GM12878 (cell line): Measurements from ENCODE around the gene XPNPEP1. TPM values are rescaled to one million over a fixed set of nuclear protein-coding genes. Genes with fewer than 3 reads are reported as not detected.

ENCODE experiments used
- ATAC-seq: fragments of 200-7000 bp; cut with Tn5 transposase; 3 replicates; pipeline ENCODE4 v1.9.1; 2020; ENCODE audit warnings: mild to moderate bottlenecking, moderate library complexity
- BruUV-seq: library from RNA; stranded (reverse); fragments of 400-500 nt; replicated peaks from 2 replicates; lab custom pipeline; 2021; lab: Mats Ljungman, UMichigan
- CTCF ChIA-PET: fragments of 300-600 bp; sonication (Branson Sonifier 250); formaldehyde crosslinking; extraction: SDS; loops from one replicate; lab custom pipeline; 2021; ENCODE audit warnings: inconsistent platforms; lab: Yijun Ruan, JAX
- POLR2A ChIA-PET: fragments of 350-600 bp; formaldehyde crosslinking; extraction: SDS; loops from one replicate; lab custom pipeline; 2021; ENCODE audit warnings: inconsistent platforms; lab: Charles Lee
- RAD21 ChIA-PET: fragments of 300-600 bp; sonication (Branson Sonifier 250); formaldehyde crosslinking; loops from one replicate; lab custom pipeline; 2023; ENCODE audit warnings: antibody characterized with exemption; ENCODE audit not compliant: unreplicated experiment; lab: Charles Lee
- SMC1A ChIA-PET: fragments of 300-600 bp; sonication (Branson Sonifier 250); formaldehyde crosslinking; loops from one replicate; lab custom pipeline; 2023; ENCODE audit not compliant: unreplicated experiment, uncharacterized antibody; lab: Charles Lee
- DNase-seq: peaks from one replicate; pipeline ENCODE4 v3.0.0-alpha.2; 2011; ENCODE audit warnings: low read depth, low spot score
- FAIRE-seq: peaks from 3 replicates; lab custom pipeline; 2011; peaks lifted over from hg19 to GRCh38; lab: Jason Lieb, UNC
- H2AFZ ChIP-seq: 2 replicates; pipeline ENCODE4 v1.6.0; 2011; ENCODE audit warnings: low read depth, low read length, control low read depth; ENCODE audit not compliant: control insufficient read depth
- H3K27ac ChIP-seq: 2 replicates; pipeline ENCODE4 v1.5.1; 2011; ENCODE audit warnings: control low read depth; ENCODE audit not compliant: control insufficient read depth, insufficient read depth
- H3K27me3 ChIP-seq, 2 experiments: replicated peaks in 1 of 2; 2 replicates each; pipeline versions ENCODE4 v1.6.0 to v1.6.1; 2011; ENCODE audit warnings: low read length in 1 of 2; ENCODE audit not compliant: control insufficient read depth in 2 of 2, insufficient read depth in 2 of 2
- H3K36me3 ChIP-seq, 2 experiments: 2 replicates each; pipeline ENCODE4 v1.5.1; 2011; ENCODE audit warnings: low read length in 1 of 2; ENCODE audit not compliant: control insufficient read depth in 2 of 2, insufficient read depth in 2 of 2
- H3K4me1 ChIP-seq: 2 replicates; pipeline ENCODE4 v1.6.1; 2011; ENCODE audit warnings: mild to moderate bottlenecking, low read length, moderate library complexity, mixed read lengths; ENCODE audit not compliant: control insufficient read depth, insufficient read depth
- H3K4me2 ChIP-seq: 2 replicates; pipeline ENCODE4 v1.6.0; 2011; ENCODE audit warnings: control low read depth; ENCODE audit not compliant: control insufficient read depth, insufficient read depth
- H3K4me3 ChIP-seq: fragments of 200-600 bp; sonication (generic); 2 replicates; pipeline ENCODE4 v1.5.1; 2016
- H3K79me2 ChIP-seq: 2 replicates; pipeline ENCODE4 v1.6.0; 2011; ENCODE audit warnings: low read length; ENCODE audit not compliant: control insufficient read depth, insufficient read depth
- H3K9ac ChIP-seq: 2 replicates; pipeline ENCODE4 v1.8.0; 2011; ENCODE audit warnings: low read length, control low read depth, mixed read lengths; ENCODE audit not compliant: control insufficient read depth, insufficient read depth
- H3K9me3 ChIP-seq: replicated peaks from 3 replicates; pipeline ENCODE4 v1.5.1; 2011; ENCODE audit warnings: mild to moderate bottlenecking, low read length; ENCODE audit not compliant: control insufficient read depth, insufficient read depth
- H4K20me1 ChIP-seq: 2 replicates; pipeline ENCODE4 v1.6.0; 2011; ENCODE audit not compliant: control insufficient read depth, insufficient read depth
- FOS ChIP-seq: IDR thresholded peaks from 3 replicates; pipeline ENCODE4 v1.6.1; 2011; ENCODE audit warnings: borderline replicate concordance; ENCODE audit not compliant: insufficient read length; ENCODE audit errors: extremely low read depth
- IKZF1 ChIP-seq: fragments of 450-650 bp; conservative IDR thresholded peaks from 2 replicates; pipeline ENCODE4 v1.6.1; 2017; ENCODE audit warnings: antibody characterized with exemption, mild to moderate bottlenecking
- PML ChIP-seq: IDR thresholded peaks from 2 replicates; pipeline ENCODE4 v1.6.1; 2012; ENCODE audit warnings: low read length, inconsistent platforms
- SMARCA5 ChIP-seq: fragments of 450-650 bp; IDR thresholded peaks from 2 replicates; pipeline ENCODE4 v1.6.1; 2017; ENCODE audit warnings: mild to moderate bottlenecking
- SREBF2 ChIP-seq: IDR thresholded peaks from 2 replicates; pipeline ENCODE4 v1.6.1; 2012; ENCODE audit warnings: mild to moderate bottlenecking, low read length
- WGBS: methylation state at CpG from one replicate; pipeline ENCODE4 v1.1.6; 2016; ENCODE audit warnings: low lambda C conversion rate; ENCODE audit not compliant: insufficient replicate concordance, insufficient coverage; ENCODE audit errors: missing lambda C conversion rate; 5-methylcytosine and 5-hydroxymethylcytosine counted together
- in situ Hi-C: fragments of 300-500 bp; cut with MboI; formaldehyde crosslinking; loops from 9 replicates; pipeline ENCODE4 v1.14.3; 2018; ENCODE audit warnings: mixed read lengths
- intact Hi-C: fragments of 100-400 bp; cut with micrococcal nuclease; formaldehyde crosslinking; loops from one replicate; pipeline ENCODE4 v1.14.2; 2022; ENCODE audit not compliant: unreplicated experiment
- polyA plus RNA-seq, 11 experiments: library from polyadenylated mRNA; depleted of rRNA in 4 of 11; unstranded in 6 of 11; stranded (reverse) in 5 of 11; fragments of >200 nt; fragmentation: Nextera tagmentation in 4 of 11; fragmentation: Illumina TruSeq in 1 of 11; extraction: Ambion mirVana in 4 of 11; extraction: Trizol in 1 of 11; gene quantifications; 1 replicate in 1 of 11; 2 replicates in 10 of 11; pipeline versions ENCODE4 v1.2.1 to v1.2.3, GENCODE V29; 2011 to 2016; ENCODE audit warnings: inconsistent platforms in 2 of 11, missing spikeins in 2 of 11, low read depth in 1 of 11
- total RNA-seq, 4 experiments: library from RNA; depleted of rRNA in 3 of 4; stranded (reverse); fragments of >200 nt in 3 of 4; fragmentation: Illumina TruSeq in 1 of 4; extraction: Trizol in 1 of 4; gene quantifications; 2 replicates each; pipeline versions ENCODE4 v1.2.1 to v1.2.3, GENCODE V29; 2013 to 2021
- TF ChIP-seq, protein P1 (sequence below): fragments of 450-650 bp; IDR thresholded peaks from 2 replicates; pipeline ENCODE4 v1.6.1; 2017; ENCODE audit warnings: mild to moderate bottlenecking

XPNPEP1 gene
- total and polyA plus RNA-seq, 10 of the 15 experiments (the other 5 are each of a cell fraction or from before 2014, with no cell fraction given): 22.7 to 108 (median 43.5) TPM

DNA sequence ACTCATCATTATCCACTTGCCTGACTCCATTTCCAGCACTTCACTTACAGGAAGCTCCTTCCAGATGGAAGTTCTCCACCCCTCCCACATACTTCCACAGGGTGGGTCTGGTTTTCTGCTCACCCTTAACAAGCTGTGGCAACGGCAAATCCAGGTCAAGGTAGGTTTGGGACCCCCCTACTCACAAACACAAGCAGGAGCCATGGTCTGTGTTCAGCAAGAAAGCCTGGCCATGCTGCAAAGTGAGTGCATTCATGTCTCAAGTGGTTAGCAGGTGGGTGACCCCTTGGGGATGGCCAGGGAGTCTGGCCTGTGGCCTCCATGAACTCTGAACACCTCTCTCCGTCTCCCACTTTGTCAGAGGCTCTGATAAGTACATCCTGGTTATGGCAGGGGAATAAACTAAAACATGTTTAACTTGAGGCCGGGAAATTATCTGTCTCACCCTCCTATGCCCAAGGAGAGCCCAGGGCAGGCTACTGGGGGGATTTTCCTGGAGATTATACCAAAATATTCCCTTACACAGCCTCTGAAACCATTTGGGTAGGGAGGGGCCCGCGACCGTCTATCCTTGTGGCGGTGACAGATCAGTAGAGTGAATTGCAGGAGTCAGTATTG, 844 bp downstream of the XPNPEP1 start:
- Histone ChIP-seq H3K79me2 (peaks cover 50% of the 10 kb centered on the region), H3K4me1 (peaks cover 19% of the 10 kb centered on the region), H3K9ac (peak overlapping the region; percentile 93), H3K36me3 (no peaks in the 10 kb centered on the region), H3K4me2 (peak overlapping the region; percentile 82), H3K9me3 (no peaks in the 10 kb centered on the region; the same call in 2 of the 3 replicates), H3K27me3 (no peaks in the 10 kb centered on the region; a peak in 1 of 4 replicates), H3K4me3 (peak overlapping the region; percentile 84), H2AFZ (peak overlapping the region; percentile 80), H4K20me1 (no peaks in the 10 kb centered on the region; the same call in 1 of the 2 replicates), H3K27ac (peak overlapping the region; percentile 83)
- no peak for DNase-seq
- peak; percentile 25 for ATAC-seq
- 15% methylated on average over 7 of the region's 7 CpGs for WGBS
- TSS peak; percentile 74 for BruUV-seq
- no peak for FAIRE-seq
- in situ Hi-C loops (no loop called here), intact Hi-C loops (no loop called here)
- ChIA-PET CTCF (interaction anchor here (1.0 to 1.6 kb wide), 4 partner anchors 10 to 59 kb away, joined by 3 to 5 read pairs (median 3); no protein-coding TSS in a partner anchor), POLR2A (no interaction called here), SMC1A (interaction anchor here (0.8 to 2.5 kb wide), 4 partner anchors 10 to 74 kb away, joined by 3 to 16 read pairs (median 4); no protein-coding TSS in a partner anchor), RAD21 (interaction anchor here (2.1 kb wide), 1 partner anchor 10 kb away, joined by 6 read pairs; no protein-coding TSS in a partner anchor)
- TF ChIP-seq SREBF2: no peak
- TF ChIP-seq IKZF1: no peak
- TF ChIP-seq FOS: no peak
- TF ChIP-seq PML: no peak
- TF ChIP-seq, protein P1, sequence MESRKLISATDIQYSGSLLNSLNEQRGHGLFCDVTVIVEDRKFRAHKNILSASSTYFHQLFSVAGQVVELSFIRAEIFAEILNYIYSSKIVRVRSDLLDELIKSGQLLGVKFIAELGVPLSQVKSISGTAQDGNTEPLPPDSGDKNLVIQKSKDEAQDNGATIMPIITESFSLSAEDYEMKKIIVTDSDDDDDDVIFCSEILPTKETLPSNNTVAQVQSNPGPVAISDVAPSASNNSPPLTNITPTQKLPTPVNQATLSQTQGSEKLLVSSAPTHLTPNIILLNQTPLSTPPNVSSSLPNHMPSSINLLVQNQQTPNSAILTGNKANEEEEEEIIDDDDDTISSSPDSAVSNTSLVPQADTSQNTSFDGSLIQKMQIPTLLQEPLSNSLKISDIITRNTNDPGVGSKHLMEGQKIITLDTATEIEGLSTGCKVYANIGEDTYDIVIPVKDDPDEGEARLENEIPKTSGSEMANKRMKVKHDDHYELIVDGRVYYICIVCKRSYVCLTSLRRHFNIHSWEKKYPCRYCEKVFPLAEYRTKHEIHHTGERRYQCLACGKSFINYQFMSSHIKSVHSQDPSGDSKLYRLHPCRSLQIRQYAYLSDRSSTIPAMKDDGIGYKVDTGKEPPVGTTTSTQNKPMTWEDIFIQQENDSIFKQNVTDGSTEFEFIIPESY: no peak
- no peak for TF ChIP-seq SMARCA5
